Rectal smooth muscle tissue (tissue), 1 donor: Measurements from ENCODE around the gene TPRN.
A peak's percentile ranks its signal among the peaks of the same experiment; 100 is the strongest.

ENCODE experiments used
- H3K27ac ChIP-seq: one replicate; pipeline ENCODE4 v1.7.0; 2013; ENCODE audit warnings: low read depth, low read length, inconsistent platforms
- H3K27me3 ChIP-seq: one replicate; pipeline ENCODE4 v1.7.0; 2013; ENCODE audit warnings: low read length; ENCODE audit not compliant: control insufficient read depth, insufficient read depth
- H3K36me3 ChIP-seq: one replicate; pipeline ENCODE4 v1.7.0; 2013; ENCODE audit warnings: low read length; ENCODE audit not compliant: control insufficient read depth, insufficient read depth
- H3K4me1 ChIP-seq: one replicate; pipeline ENCODE4 v1.7.0; 2013; ENCODE audit warnings: low read length; ENCODE audit not compliant: control insufficient read depth, insufficient read depth
- H3K4me3 ChIP-seq: one replicate; pipeline ENCODE4 v1.7.0; 2013; ENCODE audit warnings: low read length
- H3K9ac ChIP-seq: one replicate; pipeline ENCODE4 v1.7.0; 2013; ENCODE audit warnings: low read length

Gene TPRN

GRCh38 chr9:137225699-137226331 is 25.3 kb upstream of the TPRN start:
- Histone ChIP-seq H3K27me3 (peaks cover 24% of the 10 kb centered on the region), H3K27ac (no peak overlapping the region), H3K4me1 (peaks cover 8% of the 10 kb centered on the region), H3K9ac (no peak overlapping the region), H3K4me3 (no peak overlapping the region), H3K36me3 (no peaks in the 10 kb centered on the region)

- H3K9ac ChIP-seq, result peak within 1 kb of the TSS; percentile 97
- H3K4me1 ChIP-seq, result peaks cover 8% of the 10 kb centered on the region
- H3K27me3 ChIP-seq, result peaks cover 16% of the 10 kb centered on the region
- H3K4me3 ChIP-seq, result peak within 1 kb of the TSS; percentile 70
- no peaks in the 10 kb centered on the region for H3K36me3 ChIP-seq
- H3K27ac ChIP-seq, result peak within 1 kb of the TSS; percentile 91
Observed at GRCh38 chr9:137224830-137225694, 24.5 kb upstream of the TPRN start, which contains the start of gene CYSRT1. Gene CYSRT1, plus strand, starts transcription at chr9:137225174. Its CDS starts 448 bp downstream, at chr9:137225622.

GRCh38 chr9:137223078-137223970 is 22.8 kb upstream of the TPRN start:
- peaks cover 8% of the 10 kb centered on the region for H3K4me1 ChIP-seq
- peak overlapping the region; percentile 97 for H3K9ac ChIP-seq
- peak overlapping the region; percentile 91 for H3K27ac ChIP-seq
- peaks cover under 1% of the 10 kb centered on the region for H3K27me3 ChIP-seq
- H3K36me3 ChIP-seq, result no peaks in the 10 kb centered on the region
- H3K4me3 ChIP-seq, result peak overlapping the region; percentile 71

DNA sequence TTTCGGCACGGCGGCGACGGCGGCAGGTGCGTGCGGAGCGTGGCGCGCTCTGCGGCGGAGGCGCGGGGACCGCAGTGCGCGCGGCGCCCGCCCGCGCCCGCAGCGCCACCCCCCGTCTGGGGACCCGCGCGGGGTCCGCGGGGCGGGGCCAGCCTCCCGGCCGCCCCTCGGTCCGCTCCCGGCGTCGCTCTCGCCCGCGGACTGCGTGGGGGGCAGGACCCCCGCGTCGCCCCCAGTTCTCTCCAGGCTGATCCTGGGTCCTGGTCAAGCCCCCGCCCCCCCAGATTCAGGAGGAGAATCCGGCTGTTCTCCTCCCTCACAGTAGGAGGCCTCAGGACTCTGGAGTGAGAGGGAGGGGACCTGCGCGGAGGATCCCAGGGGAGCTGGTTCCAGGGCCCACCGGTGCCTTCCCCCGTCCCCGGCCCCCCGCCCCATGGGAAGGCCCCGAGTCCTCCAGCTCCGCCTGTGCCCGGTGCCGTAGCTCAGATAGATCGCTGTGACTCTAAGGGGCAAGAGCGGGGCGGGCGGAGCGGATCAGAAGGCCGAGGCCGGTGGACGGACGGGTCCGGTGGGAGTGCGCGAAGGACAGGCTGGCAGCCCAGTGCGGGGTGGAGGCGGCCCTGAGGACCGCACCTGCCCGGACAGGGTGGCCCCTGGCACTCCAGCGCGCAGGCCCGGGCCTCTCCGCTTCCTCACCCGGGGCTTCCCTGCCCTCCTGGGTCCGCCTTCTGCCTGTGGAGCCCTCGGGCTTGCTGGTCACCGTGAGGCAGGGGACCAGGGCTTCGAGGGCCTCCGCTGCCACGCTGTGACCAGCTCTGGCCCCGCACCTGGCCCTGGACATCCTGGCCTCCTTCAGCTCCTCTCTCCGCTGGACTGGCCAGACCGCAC is 21.9 kb upstream of the TPRN start, which contains the start of gene RNF208:
Gene RNF208 (minus strand): TSS at position 51 of the 888 bp plus-strand sequence. CDS start 1,028 bp downstream, outside the sequence.
- no peaks in the 10 kb centered on the region for H3K36me3 ChIP-seq
- H3K4me1 ChIP-seq, result peaks cover 8% of the 10 kb centered on the region

DNA sequence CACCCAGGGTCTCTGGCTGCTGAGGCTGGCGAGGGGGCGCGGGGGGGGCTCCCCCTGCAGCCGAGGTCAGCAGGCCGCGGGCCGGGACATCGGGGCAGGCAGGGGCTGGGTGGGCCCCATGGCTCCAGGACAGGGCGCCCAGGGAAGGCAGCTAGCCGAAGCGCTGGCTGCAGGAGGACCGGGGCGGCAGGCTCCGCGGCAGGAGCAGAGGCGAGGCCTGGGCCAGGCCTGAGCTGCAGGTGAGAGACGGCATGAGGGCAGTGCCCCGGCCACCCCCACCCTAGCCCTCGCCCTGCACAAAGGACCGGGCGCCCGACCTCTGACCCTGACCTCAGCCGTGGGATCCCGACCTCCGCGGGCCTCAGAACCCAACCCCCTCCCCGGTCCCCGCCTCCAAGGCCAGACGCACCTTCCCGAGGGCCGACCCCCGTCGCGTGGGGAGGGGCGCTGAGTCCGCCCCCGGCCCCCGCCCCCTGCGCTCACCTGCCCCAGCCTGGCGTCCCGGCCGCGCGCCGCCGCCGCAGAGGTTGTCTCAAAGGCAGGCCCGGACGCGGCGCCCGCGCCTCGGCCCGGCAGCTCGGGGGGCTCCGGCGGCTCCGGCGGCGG is 21.1 kb upstream of the TPRN start:
- Histone ChIP-seq H3K36me3 (no peaks in the 10 kb centered on the region), H3K9ac (no peak overlapping the region), H3K4me3 (peak overlapping the region; percentile 13), H3K27me3 (no peaks in the 10 kb centered on the region), H3K27ac (no peak overlapping the region), H3K4me1 (peaks cover 8% of the 10 kb centered on the region)

More for the DNA sequence above, 21.9 kb upstream of the TPRN start, which contains the start of gene RNF208:
- Histone ChIP-seq H3K27ac (peak within 1 kb of the TSS; percentile 91), H3K4me3 (peak within 1 kb of the TSS; percentile 71), H3K27me3 (no peaks in the 10 kb centered on the region), H3K9ac (peak within 1 kb of the TSS; percentile 57)

GRCh38 chr9:137221095-137221505 is 20.6 kb upstream of the TPRN start:
- Histone ChIP-seq H3K27ac (no peak overlapping the region), H3K4me1 (peaks cover 8% of the 10 kb centered on the region), H3K36me3 (peaks cover 1% of the 10 kb centered on the region), H3K9ac (no peak overlapping the region), H3K27me3 (no peaks in the 10 kb centered on the region), H3K4me3 (no peak overlapping the region)

DNA sequence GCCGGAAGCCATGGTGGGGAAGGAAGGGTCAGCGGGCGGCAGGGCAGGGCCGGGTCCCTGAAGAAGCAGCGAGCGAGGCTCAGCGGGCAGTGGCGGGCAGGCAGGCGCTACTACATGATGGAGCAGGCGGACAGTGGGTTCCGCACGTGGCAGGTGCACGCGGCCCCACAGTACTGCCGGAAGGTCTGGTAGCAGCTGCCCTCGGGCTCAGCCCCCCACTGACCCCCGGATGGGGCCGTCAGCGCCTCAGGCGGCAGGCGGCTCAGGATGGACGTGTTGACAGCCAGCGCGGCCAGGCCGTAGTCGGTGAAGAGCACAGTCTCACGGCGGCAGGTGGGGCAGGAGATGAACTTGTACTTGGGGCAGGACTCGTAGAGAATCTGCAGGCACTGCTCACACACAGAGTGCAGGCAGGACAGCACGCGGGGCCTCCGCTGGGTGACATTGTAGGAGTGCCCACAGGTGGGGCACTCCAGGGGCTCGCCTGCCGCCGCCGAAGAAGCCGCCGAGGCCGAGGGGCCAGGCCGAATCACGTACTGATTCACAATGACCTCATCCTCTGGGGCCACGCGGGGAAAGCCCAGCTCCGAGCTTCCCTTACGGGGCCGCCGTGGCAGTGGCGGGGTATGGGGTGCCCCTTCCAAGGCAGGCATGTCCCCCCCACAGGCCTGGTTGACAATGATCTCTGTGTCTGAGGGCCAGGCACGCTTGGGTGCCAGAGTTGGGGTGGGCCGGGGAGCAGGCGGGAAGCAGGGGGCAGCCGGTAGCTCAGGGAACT is 20.0 kb upstream of the TPRN start:
- Histone ChIP-seq H3K36me3 (peaks cover 2% of the 10 kb centered on the region), H3K4me1 (peaks cover 8% of the 10 kb centered on the region), H3K27ac (no peak overlapping the region), H3K4me3 (no peak overlapping the region), H3K9ac (no peak overlapping the region), H3K27me3 (no peaks in the 10 kb centered on the region)

GRCh38 chr9:137219757-137220316 is 19.3 kb upstream of the TPRN start:
- Histone ChIP-seq H3K9ac (no peak overlapping the region), H3K4me1 (peaks cover 8% of the 10 kb centered on the region), H3K4me3 (no peak overlapping the region), H3K27ac (no peak overlapping the region), H3K36me3 (peaks cover 2% of the 10 kb centered on the region), H3K27me3 (no peaks in the 10 kb centered on the region)

GRCh38 chr9:137218754-137219271 is 18.3 kb upstream of the TPRN start:
- Histone ChIP-seq H3K4me1 (peaks cover 6% of the 10 kb centered on the region), H3K36me3 (peaks cover 2% of the 10 kb centered on the region), H3K27me3 (no peaks in the 10 kb centered on the region), H3K4me3 (no peak overlapping the region), H3K27ac (no peak overlapping the region), H3K9ac (no peak overlapping the region)

- Histone ChIP-seq H3K4me1 (peaks cover 6% of the 10 kb centered on the region), H3K27ac (no peak overlapping the region), H3K27me3 (no peaks in the 10 kb centered on the region), H3K4me3 (peak overlapping the region; percentile 48), H3K9ac (no peak overlapping the region), H3K36me3 (peaks cover 2% of the 10 kb centered on the region)
Observed at GRCh38 chr9:137218212-137218753, 17.7 kb upstream of the TPRN start.
